Measurements from ENCODE around the gene WDFY4.

WDFY4 gene

DNA sequence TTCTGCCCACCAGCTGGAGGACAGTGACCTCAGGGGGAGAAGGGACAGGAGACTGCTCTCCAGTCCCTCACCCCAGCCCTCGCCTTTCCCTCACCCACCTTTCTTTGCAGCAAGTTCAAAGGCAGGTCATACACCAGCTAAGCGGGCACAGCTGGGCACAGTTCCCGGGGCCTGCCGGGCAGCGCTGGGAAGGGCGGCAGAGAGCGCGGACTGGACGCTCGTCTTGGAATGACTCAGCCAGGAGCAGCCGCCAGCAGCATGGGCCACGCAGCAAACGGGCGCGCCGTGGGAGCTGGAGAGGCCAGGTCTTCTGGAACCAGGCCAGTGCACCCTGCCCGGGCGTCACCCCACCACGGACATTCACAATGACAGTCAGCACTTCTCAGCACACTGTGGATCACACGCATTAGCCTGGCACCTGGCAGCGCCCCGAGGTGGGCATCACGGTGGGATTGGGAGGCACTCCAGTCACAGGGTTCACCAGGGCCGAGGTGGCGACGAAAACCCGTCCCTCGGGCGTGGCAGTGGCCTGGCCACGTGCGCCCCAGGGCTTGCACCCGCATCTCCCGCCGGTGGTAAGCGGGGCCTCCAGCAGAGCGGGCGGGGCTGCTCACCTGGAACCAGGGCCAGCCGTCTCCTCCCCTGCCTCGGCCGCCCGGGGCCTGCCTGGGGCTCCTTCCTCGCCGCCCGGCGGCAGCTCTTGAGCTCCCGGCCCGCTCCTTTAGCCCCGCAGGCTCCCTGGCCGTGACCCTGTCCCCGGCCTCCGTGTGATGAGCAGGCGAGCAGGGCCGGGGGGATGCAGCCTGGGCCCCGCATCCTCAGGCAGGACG, 29.0 kb upstream of the WDFY4 start:
- DNase-seq (ENCODE audit: low read depth) = no peak

DNA sequence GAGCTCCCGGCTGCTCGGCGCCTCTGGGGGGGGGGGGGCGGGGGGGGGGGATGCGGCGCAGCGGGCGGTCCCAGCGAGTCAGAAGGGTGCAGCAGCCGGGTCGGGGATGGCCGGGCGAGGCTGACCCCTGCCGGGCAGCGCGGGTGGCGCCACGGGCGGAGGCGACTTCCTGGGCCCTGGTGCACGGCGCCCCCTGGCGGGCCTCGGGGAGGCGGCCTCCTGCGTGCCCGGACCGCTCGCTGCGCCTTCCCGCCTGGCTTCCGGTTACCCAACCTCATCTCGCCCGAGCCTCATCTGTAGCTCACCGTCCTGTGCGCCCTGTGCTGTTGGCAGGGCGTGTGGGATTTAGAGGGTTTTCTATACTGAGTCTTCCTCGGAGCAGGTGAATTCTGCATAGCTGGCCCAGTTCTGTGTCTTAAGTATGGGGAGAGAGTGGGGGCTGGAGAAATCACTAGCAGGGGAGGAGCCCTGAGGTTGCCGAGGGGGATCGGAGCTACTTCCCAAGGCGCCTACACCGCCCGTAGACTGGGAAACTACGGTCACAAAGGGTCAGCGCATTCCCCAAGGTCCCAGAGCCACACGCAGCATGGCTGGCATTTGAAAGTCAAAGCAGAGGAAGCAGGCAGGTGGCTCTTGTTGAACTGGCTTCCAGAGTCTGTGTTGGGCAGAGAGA, 28.3 kb upstream of the WDFY4 start:
- peak; percentile 75 for DNase-seq (ENCODE audit: low read depth)

DNA sequence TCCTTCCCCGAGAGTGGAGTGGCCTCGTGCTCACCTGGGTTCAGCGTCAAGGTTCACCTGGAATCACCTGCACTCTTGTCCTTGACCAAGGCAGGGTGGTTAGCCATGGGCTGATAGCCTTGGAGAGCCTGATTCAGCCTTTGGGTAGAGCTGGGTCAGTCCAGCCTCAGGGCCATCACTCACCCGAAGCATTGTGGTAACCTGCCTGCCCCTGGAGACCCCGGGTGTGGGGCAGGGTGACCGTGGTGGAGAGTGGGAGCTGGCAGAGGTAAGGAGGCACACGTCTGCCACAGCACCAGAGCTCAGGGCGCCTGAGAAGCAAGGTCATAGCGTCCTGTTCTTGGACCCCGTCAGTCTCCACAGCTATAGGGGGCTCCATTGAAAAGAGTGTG, 27.8 kb upstream of the WDFY4 start:
- DNase-seq (ENCODE audit: low read depth) = no peak

DNA sequence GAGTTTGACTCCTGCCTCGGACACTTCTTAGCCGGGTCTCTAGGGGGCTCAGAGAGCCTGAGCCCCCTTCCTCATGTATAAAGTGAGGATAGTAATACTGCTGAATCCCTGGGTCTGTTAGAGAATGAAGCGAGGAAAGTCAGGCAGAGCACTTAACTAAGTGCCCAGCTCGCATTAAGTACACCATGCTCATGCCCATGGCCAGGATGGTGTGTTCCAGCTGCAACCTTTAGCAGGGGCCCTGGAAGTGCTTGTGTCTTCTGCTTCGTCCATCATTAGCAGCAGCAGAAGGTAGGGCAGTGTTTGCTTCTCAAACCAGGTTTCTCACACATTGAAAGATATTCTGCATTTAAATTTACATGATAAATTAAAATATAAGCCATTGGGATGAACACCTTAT, 27.3 kb upstream of the WDFY4 start:
- DNase-seq (ENCODE audit: low read depth) = no peak

DNA sequence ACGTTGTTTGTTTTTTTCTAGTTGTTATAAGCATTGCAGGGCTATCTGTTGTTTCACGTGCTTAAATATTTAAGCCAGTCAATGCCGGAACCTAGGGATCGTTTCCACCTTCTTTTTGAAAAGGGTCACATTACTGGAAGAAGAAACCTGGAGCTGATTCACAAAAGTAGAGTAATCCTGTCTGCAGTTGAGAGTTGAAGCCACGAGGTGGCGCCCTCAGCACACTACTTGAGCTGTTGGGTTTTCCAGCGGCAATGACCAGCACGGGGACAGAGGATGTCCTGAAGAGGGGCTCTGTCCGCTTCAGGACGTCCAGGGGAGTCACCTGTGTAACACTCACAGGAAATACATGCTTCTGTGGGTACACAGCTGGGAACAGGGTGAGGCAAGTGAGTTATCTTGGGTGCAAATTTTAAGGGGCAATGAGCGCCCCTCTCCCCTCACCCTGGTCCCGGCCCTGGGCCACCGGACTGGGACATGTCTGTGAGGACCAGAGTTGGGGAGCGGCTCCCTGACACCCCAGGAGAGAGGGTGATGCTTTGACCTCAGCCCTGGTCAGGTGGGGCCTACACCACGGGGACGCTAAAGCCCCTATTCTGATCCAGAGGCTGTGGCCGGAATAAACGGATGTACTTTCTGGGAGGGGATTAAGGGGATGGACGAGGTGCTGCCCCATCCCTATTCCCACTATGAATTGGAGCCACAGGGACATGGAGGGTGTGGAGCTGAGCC, 26.3 kb upstream of the WDFY4 start:
- DNase-seq (ENCODE audit: low read depth) = no peak

DNA sequence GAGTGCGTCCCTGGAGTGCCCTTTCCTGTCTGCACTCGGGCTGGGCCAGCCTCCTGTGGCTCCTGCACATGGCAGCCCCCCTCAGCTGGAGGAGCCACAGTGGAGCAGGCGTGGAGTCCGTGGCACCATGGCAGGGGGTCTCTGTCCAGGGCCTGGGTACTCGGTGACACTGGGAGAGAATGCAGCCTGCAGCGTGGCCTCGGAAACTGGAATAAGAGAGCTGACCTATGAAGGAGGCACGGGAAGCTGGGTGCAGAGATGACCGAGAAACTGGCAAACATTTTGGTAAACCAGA, 25.8 kb upstream of the WDFY4 start:
- DNase-seq (ENCODE audit: low read depth) = no peak

DNA sequence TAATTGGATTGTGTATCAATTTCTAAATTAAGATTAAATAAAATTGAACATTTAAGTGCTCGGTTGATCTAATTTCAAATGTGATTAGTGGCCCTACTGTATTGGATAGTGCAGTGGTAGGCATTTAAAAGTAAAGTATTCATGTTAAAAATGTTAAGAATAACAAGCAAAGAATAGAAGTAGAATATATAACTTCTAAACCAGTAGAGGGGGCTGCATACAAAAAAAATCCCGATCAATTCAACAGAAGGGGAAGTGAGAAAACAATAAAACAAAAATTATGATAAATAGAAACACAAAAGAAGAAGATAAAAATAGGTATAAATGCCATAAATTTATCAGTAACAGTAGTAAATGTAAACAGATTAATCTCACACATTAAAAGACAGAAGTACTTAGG, 24.9 kb upstream of the WDFY4 start:
- DNase-seq (ENCODE audit: low read depth) = no peak

DNA sequence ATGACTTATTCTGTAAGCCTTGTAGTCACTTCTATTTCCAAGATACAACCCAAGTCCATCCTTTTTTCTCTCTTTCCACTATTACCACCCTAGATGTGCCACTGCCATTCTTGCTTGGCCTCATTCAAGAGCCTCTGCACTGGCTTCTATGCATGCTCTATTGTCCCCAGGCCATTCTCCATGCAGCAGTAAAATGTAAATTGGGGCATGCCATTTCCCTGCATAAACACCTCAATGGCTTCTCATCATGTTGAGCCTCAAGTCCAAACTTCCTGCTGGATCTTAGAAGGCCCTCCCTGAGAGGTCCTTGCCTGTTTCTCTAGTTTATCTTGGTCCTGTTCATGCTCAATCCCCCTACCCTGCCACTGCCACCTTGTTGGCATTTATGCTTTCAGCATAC, 23.2 kb upstream of the WDFY4 start:
- no peak for DNase-seq (ENCODE audit: low read depth)

DNA sequence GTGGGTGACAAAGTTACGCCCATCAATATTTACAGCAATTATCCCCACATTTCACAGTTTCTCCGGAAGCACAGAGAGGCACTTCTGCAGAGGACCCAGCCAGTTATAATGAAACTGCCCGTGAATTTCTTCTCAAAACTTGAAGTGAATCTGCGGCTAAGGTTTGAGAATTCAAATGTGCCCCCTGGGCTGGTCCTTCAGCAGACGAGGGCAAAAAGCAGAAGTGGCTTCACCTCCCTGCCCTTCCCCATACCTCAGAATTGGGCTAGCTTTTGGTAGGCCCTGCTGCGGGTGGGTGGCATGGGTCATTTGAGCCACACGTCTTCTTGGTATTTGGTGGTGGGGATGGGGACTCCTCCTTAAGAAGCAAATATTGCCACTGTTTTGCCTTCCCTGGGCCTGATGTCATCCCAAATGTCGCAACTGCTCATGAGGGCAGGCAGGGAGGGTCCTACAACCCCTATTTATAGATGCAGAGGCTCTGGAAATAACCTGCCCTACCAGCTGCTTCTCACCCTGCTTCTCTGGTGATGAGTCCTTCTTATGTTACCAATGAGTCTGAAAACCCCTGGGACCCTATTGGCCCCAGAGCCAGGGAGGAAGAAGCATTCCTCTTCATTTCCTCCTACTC, 16.6 kb upstream of the WDFY4 start:
- no peak for DNase-seq (ENCODE audit: low read depth)

DNA sequence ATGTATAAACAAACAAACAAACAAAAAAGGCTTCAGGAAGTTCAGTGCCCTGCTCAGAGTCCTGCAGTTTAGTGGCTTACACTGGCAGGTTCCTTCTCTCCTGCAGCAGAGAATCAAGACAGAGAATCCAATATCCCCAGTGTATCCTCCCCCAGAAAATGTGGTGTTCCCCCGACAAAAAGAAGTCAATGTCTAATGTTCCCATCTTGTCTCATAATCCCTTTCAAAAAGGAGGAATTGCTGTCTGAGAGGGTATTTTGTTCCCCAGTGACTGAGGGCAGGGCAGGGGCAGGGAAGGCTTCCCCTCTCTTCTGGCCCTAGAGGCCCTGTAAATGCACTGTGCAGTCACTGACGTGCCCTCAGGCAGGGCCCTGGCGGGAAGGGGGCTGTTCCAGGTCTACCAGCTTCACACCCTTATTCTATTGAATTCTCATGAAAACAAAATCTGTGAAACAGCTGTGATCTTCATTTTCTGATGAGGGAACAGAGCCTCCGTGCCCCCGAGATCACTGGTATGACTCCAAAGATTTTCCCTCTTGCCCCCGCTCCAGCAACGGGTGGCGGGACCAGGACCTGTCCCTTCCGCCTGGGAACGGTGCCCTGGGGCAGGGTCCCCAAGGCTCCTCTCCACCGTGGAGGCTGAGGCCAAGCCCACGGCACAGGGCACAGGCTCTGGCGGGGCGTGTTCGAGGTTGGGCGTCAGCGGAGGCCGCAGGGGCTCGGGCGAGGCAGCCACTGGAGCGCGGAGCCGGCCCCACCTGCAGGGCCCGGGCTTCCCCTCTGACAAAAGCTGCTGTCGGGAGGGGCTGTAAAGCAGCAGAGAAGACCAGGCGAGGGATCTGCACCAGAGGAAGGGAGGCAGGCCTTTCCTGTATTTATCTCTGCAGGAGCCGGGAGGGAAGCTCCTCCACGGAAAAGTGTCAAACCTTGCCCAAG, 13.4 kb upstream of the WDFY4 start:
- DNase-seq (ENCODE audit: low read depth) = no peak

DNA sequence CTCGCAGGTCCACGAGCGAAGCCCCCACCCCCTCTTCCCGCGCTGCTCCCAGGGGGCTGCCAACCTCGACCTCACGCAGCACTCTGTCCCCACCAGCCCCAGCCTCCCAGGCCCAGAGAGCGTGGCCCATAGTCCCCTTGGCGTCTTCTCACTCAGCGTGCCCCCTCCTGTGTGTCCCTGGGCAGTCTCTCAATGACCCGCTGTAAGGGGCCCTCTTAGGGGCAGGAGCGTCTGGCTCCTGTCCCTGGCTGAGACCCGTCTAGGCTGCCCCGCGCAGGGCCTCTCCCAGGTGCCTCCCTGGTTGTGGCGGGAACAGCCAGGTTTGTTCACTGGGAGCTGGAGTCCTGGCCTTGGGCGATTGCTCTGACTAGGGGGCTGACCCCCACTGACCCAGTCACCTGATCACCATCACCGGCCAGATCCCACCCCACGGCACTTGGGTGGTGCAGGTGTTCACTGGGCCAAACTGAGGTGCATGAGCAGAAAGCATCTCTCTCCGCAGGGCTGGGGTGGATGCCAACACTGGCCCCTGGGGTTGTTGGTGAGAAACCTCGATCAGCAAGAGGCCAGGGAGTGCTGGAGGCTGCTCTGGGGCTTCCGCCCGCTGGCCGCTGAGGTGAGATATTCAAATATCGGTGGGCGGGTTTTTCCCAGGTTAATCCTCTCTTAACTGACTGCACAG, 12.6 kb upstream of the WDFY4 start:
- no peak for DNase-seq (ENCODE audit: low read depth)

DNA sequence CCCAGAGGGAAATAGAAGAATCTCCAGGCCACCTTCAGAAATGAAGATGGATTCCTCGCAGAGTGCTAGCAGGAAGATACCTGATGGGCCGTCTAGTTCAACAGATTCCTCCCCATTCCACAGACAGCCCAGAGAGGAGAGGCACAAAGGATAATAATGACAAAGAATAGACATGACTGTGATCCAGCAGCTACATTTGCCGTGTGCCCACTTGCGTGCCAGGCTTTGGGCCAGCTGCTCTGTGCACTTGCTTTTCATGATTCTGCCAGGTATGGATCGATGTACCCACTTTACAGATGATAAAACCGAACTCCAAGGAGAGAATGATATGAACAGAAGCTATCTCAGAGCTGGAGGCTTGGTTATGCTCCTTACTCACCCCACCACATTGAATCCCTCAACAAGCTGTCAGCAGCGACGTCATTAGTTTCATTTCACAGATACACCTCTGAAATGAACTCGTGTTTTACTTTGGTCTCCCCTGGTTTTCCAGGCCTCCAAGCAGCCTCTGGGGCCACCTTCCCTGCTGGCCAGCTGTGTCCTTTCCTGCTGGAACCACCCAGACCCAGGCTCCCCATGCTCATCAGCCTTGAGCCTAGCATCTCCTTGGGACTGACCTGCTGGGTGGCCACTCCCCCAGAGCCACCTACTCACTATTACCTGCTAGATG, 11.9 kb upstream of the WDFY4 start:
- DNase-seq (ENCODE audit: low read depth) = no peak

DNA sequence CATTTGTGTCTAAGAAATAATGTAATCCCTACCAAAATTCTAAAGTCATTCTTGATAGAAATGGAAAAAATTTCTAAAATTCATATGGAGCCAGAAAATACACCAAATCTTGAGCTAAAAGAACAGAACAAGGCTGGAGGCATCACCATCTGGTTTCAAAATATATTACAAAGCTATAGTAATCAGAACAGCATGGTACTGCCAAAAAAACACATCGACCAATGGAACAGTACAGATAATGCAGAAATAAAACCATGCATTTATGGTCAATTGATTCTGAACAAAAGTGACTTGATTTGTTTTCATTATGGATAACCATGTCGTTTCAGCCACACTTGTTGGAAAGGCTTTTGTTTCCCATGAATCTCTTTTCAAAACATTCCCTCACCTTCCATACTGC, 7.0 kb upstream of the WDFY4 start:
- DNase-seq (ENCODE audit: low read depth) = no peak

DNA sequence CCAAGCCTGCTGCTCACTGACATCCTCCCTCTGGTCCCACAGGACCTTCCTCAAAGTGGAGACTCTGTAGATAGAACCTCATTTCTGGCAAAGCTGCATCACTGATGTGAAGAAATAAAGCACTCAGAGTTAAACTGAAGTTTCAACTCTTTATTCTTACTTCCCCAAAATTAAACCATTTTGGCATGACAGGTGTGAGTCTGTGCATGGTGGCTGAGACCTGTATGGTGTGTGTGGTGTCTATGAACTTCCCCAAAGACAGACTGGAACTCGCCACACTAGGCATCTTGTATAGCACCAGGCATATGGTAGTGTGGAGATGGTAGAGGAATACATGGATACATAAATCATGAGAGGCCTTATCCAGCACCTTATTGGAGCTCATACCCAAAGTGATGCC, 6.6 kb upstream of the WDFY4 start:
- DNase-seq (ENCODE audit: low read depth) = no peak

DNA sequence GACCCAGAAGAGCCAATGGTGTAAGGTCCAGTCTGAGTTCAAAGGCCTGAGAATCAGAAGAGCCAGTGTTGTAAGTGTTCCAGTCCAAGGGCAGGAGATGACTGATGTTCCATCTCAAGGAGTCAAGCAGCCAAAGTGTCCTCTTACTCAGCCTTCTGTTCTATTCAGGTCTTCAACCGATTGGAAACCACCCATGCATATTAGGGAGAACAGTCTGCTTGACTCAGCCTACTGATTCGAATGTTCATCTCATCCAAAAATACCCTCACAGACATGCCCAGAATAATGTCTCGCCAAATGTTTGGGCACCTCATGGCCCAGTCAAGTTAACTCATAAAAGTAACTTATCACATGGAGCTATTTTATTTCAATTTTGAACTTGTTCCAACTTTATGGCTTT, 2.9 kb upstream of the WDFY4 start:
- no peak for DNase-seq (ENCODE audit: low read depth)

DNA sequence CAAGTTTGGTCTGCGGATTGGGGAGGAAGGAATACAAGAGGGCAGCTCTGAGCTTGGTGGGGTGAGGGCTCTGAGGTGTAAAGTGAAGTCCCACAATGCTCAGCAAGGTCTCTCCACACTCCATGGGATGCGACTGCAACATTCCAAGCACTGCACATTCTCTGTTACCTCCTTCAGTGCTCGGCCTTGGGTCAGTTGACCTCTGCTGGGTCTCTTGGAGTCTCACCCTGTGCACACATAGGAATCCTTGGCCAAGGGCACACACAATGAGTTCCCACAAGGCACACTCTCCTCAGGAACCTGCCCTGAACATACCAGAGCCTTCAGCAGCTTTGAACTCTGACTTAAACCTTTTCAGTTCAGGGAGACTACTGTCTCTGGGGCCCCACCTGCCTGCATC, 2.4 kb upstream of the WDFY4 start:
- DNase-seq (ENCODE audit: low read depth) = no peak

DNA sequence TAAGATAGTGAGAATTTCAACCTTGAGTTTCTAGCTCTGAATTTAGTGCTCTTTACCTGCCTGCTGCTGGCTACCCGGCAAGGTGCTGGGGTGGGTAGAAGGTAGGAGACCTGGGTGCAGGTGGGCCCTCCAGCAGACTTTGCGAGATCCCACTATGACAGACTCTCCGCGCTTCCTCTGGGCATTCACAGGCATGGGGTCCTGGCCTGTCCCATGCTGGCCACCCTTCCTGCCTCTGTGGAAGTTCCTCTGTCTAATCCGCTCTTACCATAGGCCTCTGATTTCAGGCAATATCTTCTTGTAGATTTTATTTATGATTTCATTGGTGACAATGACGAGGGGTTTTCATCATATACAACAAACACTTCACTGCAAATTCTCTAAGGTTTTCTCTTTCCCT, 1.2 kb upstream of the WDFY4 start:
- no peak for DNase-seq (ENCODE audit: low read depth)

DNA sequence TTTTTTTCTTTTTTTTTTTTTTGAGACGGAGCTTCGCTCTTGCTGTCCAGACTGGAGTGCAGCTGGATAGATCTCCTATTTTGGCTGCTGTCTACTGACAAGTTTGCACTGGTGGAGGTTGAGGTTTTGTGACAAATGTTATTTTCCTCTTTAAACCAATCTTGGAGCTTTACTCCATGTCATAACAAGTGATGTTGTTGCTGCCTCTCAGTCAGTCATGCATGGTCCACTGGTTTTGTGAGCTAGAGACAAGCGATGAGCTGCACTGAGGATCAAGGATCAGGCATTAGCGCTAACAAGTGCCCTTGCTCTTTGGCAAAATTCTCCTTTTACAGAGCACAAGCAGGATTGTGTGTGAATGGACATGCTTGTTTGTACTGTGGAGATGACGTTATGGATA, 805 bp upstream of the WDFY4 start:
- no peak for DNase-seq (ENCODE audit: low read depth)

DNA sequence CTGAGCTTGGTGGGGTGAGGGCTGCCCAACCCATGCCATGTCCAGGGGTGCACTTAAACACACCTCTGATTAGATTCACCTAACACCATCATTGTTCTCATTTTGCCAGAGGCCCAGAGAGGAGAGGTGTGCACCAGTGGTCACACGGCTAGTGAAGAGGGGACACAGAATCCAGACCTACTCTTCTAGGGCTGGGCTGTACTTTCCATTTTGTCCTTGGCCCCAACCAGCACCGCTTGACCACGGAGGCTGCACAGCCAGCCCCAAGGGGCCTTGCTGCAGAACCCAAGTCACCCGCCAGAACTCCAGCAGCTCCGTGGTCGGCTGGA, 246 bp upstream of the WDFY4 start:
- DNase-seq (ENCODE audit: low read depth) = no peak

DNA sequence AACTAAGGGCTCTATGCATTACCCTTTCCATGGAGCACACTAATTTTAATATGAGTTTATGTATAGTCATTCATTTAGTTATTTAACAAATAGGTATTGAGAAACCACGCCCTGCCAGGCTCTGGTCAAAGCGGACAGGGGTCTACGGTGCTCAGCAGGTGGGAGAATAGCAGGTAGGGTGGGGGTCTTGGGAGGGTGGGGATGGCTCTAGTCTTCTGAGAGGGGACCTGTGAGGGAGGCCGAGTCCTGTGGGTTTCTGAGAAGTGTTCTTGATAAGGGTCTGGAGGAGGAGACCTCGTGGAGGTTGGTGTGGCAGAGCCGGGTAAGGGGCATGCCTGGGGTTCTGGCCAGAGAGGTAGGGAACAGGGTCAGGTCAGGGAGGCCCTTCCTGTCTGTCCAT, 1.1 kb downstream of the WDFY4 start:
- no peak for DNase-seq (ENCODE audit: low read depth)
